ENCODE results near the gene PRKCZ.
A peak's percentile ranks its signal among the peaks of the same experiment; 100 is the strongest.
"Not testable (repeated sequence)": the region's sequence is repeated elsewhere in the genome, so short reads cannot be mapped to it uniquely, and the experiment has no call there.

PRKCZ gene

GRCh38 chr1:2137257-2138121 lies 87.3 kb downstream of the PRKCZ start:
- peak overlapping the region; percentile 50 to 93 (median 82) for H3K4me2 ChIP-seq
- H3K4me1 ChIP-seq = peaks cover 40 to 80% (median 75%) of the 10 kb centered on the region in 10 experiments
- no peak for TF ChIP-seq Cebpa-rat (IDR thresholded peaks at IDR 0.05)
- H3K4me3 ChIP-seq = no peak overlapping the region; a peak in 2 of 20 replicates
- H4K20me1 ChIP-seq = peaks cover 0 to 84% (median 24%) of the 10 kb centered on the region in 11 experiments; a peak in 14 of 22 replicates
- no peaks in the 10 kb centered on the region for H3K9me3 ChIP-seq (replicated peaks in 1 of 11)
- H3K27me3 ChIP-seq = peaks cover 0 to 22% (median 0%) of the 10 kb centered on the region in 11 experiments; a peak in 7 of 22 replicates
- H3K27ac ChIP-seq = peak overlapping the region in 6 of 11 experiments; percentile 18 to 57 (median 43); a peak in 8 of 22 replicates
- peaks cover 0 to 21% (median 0%) of the 10 kb centered on the region in 11 experiments; a peak in 3 of 22 replicates for H3K36me3 ChIP-seq
- peak overlapping the region in 4 of 11 experiments; percentile 34 to 66 (median 54); a peak in 9 of 22 replicates for H3K9ac ChIP-seq

GRCh38 chr1:2139156-2139555 lies 88.9 kb downstream of the PRKCZ start:
- H3K4me2 ChIP-seq = peak overlapping the region in 9 of 11 experiments; percentile 75 to 93 (median 85); a peak in 18 of 22 replicates
- H3K9ac ChIP-seq = peak overlapping the region in 3 of 11 experiments; percentile 16 to 57 (median 34); a peak in 2 of 22 replicates
- H3K4me1 ChIP-seq = peaks cover 39 to 74% (median 68%) of the 10 kb centered on the region in 10 experiments
- peaks cover 0 to 24% (median 0%) of the 10 kb centered on the region in 11 experiments; a peak in 5 of 22 replicates for H3K36me3 ChIP-seq
- H4K20me1 ChIP-seq = peaks cover 0 to 85% (median 19%) of the 10 kb centered on the region in 11 experiments; a peak in 11 of 22 replicates
- H3K27ac ChIP-seq = peak overlapping the region in 3 of 11 experiments; percentile 18 to 57 (median 19); a peak in 5 of 22 replicates
- not testable (repeated sequence) for H3K4me3 ChIP-seq; H3K9me3 ChIP-seq (replicated peaks in 1 of 11)
- peaks cover 0 to 22% (median 0%) of the 10 kb centered on the region in 11 experiments; a peak in 7 of 22 replicates for H3K27me3 ChIP-seq

GRCh38 chr1:2141025-2141424 lies 90.8 kb downstream of the PRKCZ start:
- H3K9me3 ChIP-seq (replicated peaks in 1 of 11) = no peaks in the 10 kb centered on the region
- H3K27me3 ChIP-seq = peaks cover 0 to 22% (median 0%) of the 10 kb centered on the region in 11 experiments; a peak in 7 of 22 replicates
- H3K9ac ChIP-seq = no peak overlapping the region
- H4K20me1 ChIP-seq = peaks cover 0 to 81% (median 13%) of the 10 kb centered on the region in 11 experiments; a peak in 11 of 22 replicates
- H3K36me3 ChIP-seq = peaks cover 0 to 39% (median 0%) of the 10 kb centered on the region in 11 experiments; a peak in 6 of 22 replicates
- peaks cover 27 to 72% (median 63%) of the 10 kb centered on the region in 10 experiments for H3K4me1 ChIP-seq
- no peak overlapping the region for H3K4me3 ChIP-seq
- no peak overlapping the region for H3K27ac ChIP-seq
- no peak for TF ChIP-seq Cebpa-rat (IDR thresholded peaks at IDR 0.05)
- H3K4me2 ChIP-seq = no peak overlapping the region

GRCh38 chr1:2143814-2144500 lies 93.7 kb downstream of the PRKCZ start:
- H3K27ac ChIP-seq = no peak overlapping the region
- H3K36me3 ChIP-seq = peaks cover 0 to 49% (median 17%) of the 10 kb centered on the region in 11 experiments; a peak in 13 of 22 replicates
- H3K4me1 ChIP-seq = peaks cover 24 to 72% (median 63%) of the 10 kb centered on the region in 10 experiments
- peaks cover 0 to 2% (median 0%) of the 10 kb centered on the region in 11 experiments; a peak in 2 of 22 replicates for H3K27me3 ChIP-seq
- H3K9me3 ChIP-seq (replicated peaks in 1 of 11) = no peaks in the 10 kb centered on the region
- peaks cover 0 to 56% (median 0%) of the 10 kb centered on the region in 11 experiments; a peak in 4 of 22 replicates for H4K20me1 ChIP-seq
- H3K4me3 ChIP-seq = no peak overlapping the region
- no peak for TF ChIP-seq Cebpa-rat (IDR thresholded peaks at IDR 0.05)
- no peak overlapping the region for H3K9ac ChIP-seq
- H3K4me2 ChIP-seq = no peak overlapping the region

GRCh38 chr1:2144501-2145090 lies 94.4 kb downstream of the PRKCZ start:
- Histone ChIP-seq H3K9ac (no peak overlapping the region), H3K4me2 (no peak overlapping the region; a peak in 1 of 22 replicates), H3K27ac (no peak overlapping the region), H3K4me1 (peaks cover 31 to 72% (median 63%) of the 10 kb centered on the region in 10 experiments), H3K36me3 (peaks cover 0 to 49% (median 17%) of the 10 kb centered on the region in 11 experiments; a peak in 13 of 22 replicates), H3K4me3 (no peak overlapping the region), H3K9me3 (replicated peaks in 1 of 11) (no peaks in the 10 kb centered on the region), H3K27me3 (no peaks in the 10 kb centered on the region), H4K20me1 (peaks cover 0 to 51% (median 0%) of the 10 kb centered on the region in 11 experiments; a peak in 4 of 22 replicates)
- no peak for TF ChIP-seq Cebpa-rat (IDR thresholded peaks at IDR 0.05)

GRCh38 chr1:2145946-2146835 lies 96.0 kb downstream of the PRKCZ start:
- peaks cover 0 to 37% (median 0%) of the 10 kb centered on the region in 11 experiments; a peak in 3 of 22 replicates for H4K20me1 ChIP-seq
- no peaks in the 10 kb centered on the region for H3K27me3 ChIP-seq
- H3K4me3 ChIP-seq = no peak overlapping the region
- peak overlapping the region in 4 of 11 experiments; percentile 9 to 38 (median 22); a peak in 3 of 22 replicates for H3K9ac ChIP-seq
- H3K4me1 ChIP-seq = peaks cover 43 to 81% (median 69%) of the 10 kb centered on the region in 10 experiments
- H3K36me3 ChIP-seq = peaks cover 0 to 61% (median 29%) of the 10 kb centered on the region in 11 experiments; a peak in 13 of 22 replicates
- H3K4me2 ChIP-seq = peak overlapping the region; percentile 35 to 98 (median 89)
- TF ChIP-seq Cebpa-rat (IDR thresholded peaks at IDR 0.05) = no peak
- no peaks in the 10 kb centered on the region for H3K9me3 ChIP-seq (replicated peaks in 1 of 11)
- H3K27ac ChIP-seq = peak overlapping the region in 5 of 11 experiments; percentile 1 to 90 (median 38); a peak in 5 of 22 replicates

GRCh38 chr1:2146836-2147517 lies 96.8 kb downstream of the PRKCZ start:
- H3K4me3 ChIP-seq = no peak overlapping the region
- no peak overlapping the region for H3K9ac ChIP-seq
- peaks cover 0 to 37% (median 0%) of the 10 kb centered on the region in 11 experiments; a peak in 3 of 22 replicates for H4K20me1 ChIP-seq
- H3K4me1 ChIP-seq = peaks cover 51 to 88% (median 71%) of the 10 kb centered on the region in 10 experiments
- H3K4me2 ChIP-seq = peak overlapping the region; percentile 35 to 98 (median 89); a peak in 20 of 22 replicates
- H3K36me3 ChIP-seq = peaks cover 0 to 67% (median 37%) of the 10 kb centered on the region in 11 experiments; a peak in 14 of 22 replicates
- no peaks in the 10 kb centered on the region for H3K27me3 ChIP-seq
- no peak for TF ChIP-seq Cebpa-rat (IDR thresholded peaks at IDR 0.05)
- peak overlapping the region in 4 of 11 experiments; percentile 83 to 90 (median 87); a peak in 7 of 22 replicates for H3K27ac ChIP-seq
- no peaks in the 10 kb centered on the region for H3K9me3 ChIP-seq (replicated peaks in 1 of 11)

- Histone ChIP-seq H3K4me3 (peak overlapping the region in 3 of 10 experiments; percentile 43 to 59 (median 51); a peak in 4 of 20 replicates), H3K9ac (peak overlapping the region in 6 of 11 experiments; percentile 60 to 80 (median 72); a peak in 9 of 22 replicates), H3K27ac (peak overlapping the region in 8 of 11 experiments; percentile 79 to 90 (median 84); a peak in 16 of 22 replicates), H4K20me1 (peaks cover 0 to 31% (median 0%) of the 10 kb centered on the region in 11 experiments; a peak in 3 of 22 replicates), H3K4me1 (peaks cover 51 to 85% (median 65%) of the 10 kb centered on the region in 10 experiments), H3K4me2 (peak overlapping the region; percentile 82 to 98 (median 89); a peak in 21 of 22 replicates), H3K36me3 (peaks cover 0 to 71% (median 46%) of the 10 kb centered on the region in 11 experiments; a peak in 15 of 22 replicates)
- not testable (repeated sequence) for H3K9me3 ChIP-seq (replicated peaks in 1 of 11); H3K27me3 ChIP-seq
Observed at GRCh38 chr1:2147869-2148268, 97.7 kb downstream of the PRKCZ start.
